CD4-positive, alpha-beta T cell treated with Interleukin-17A for 4 hours (primary cell): ENCODE data around the gene ATP8B1.
"Not testable (repeated sequence)": the region's sequence is repeated elsewhere in the genome, so short reads cannot be mapped to it uniquely, and the experiment has no call there.

Experiments used
- DNase-seq: peaks from one replicate; pipeline ENCODE4 v3.0.0-alpha.2; 2020; ENCODE audit warnings: mixed read lengths

The ATP8B1 gene

GRCh38 chr18:57803103-57803969 lies at the start of gene ATP8B1:
TSS of gene ATP8B1 (minus strand) at chr18:57803315. CDS start at chr18:57731807, 71,508 bp downstream.
- DNase-seq, result no peak

GRCh38 chr18:57850063-57850462 lies 46.9 kb upstream of the ATP8B1 start:
- DNase-seq, result no peak

GRCh38 chr18:57848374-57848773 lies 45.3 kb upstream of the ATP8B1 start:
- DNase-seq, result not testable (repeated sequence)

- DNase-seq, result not testable (repeated sequence)
Observed at GRCh38 chr18:57847431-57847830, 44.3 kb upstream of the ATP8B1 start.

GRCh38 chr18:57846258-57846657 lies 43.1 kb upstream of the ATP8B1 start:
- DNase-seq, result no peak

- DNase-seq, result no peak
Observed at GRCh38 chr18:57845605-57846074, 42.5 kb upstream of the ATP8B1 start.

- no peak for DNase-seq
Observed at GRCh38 chr18:57844319-57844718, 41.2 kb upstream of the ATP8B1 start.

GRCh38 chr18:57843386-57843785 lies 40.3 kb upstream of the ATP8B1 start:
- no peak for DNase-seq

GRCh38 chr18:57841568-57841967 lies 38.5 kb upstream of the ATP8B1 start:
- no peak for DNase-seq

- DNase-seq, result no peak
Observed at GRCh38 chr18:57839942-57840381, 36.8 kb upstream of the ATP8B1 start.

- DNase-seq, result no peak
Observed at GRCh38 chr18:57837917-57838548, 34.9 kb upstream of the ATP8B1 start.

- DNase-seq, result no peak
Observed at GRCh38 chr18:57836557-57836956, 33.4 kb upstream of the ATP8B1 start.

- no peak for DNase-seq
Observed at GRCh38 chr18:57835904-57836303, 32.8 kb upstream of the ATP8B1 start.

- no peak for DNase-seq
Observed at GRCh38 chr18:57834616-57835015, 31.5 kb upstream of the ATP8B1 start.

GRCh38 chr18:57833441-57834101 lies 30.5 kb upstream of the ATP8B1 start:
- no peak for DNase-seq

- no peak for DNase-seq
Observed at GRCh38 chr18:57832730-57833129, 29.6 kb upstream of the ATP8B1 start.

GRCh38 chr18:57831597-57832377 lies 28.7 kb upstream of the ATP8B1 start:
- no peak for DNase-seq

GRCh38 chr18:57827646-57828045 lies 24.5 kb upstream of the ATP8B1 start:
- DNase-seq, result no peak

- no peak for DNase-seq
Observed at GRCh38 chr18:57826252-57826651, 23.1 kb upstream of the ATP8B1 start.

GRCh38 chr18:57820583-57820982 lies 17.5 kb upstream of the ATP8B1 start:
- DNase-seq, result not testable (repeated sequence)

- no peak for DNase-seq
Observed at GRCh38 chr18:57819671-57820460, 16.8 kb upstream of the ATP8B1 start.

GRCh38 chr18:57819119-57819518 lies 16.0 kb upstream of the ATP8B1 start:
- DNase-seq, result no peak
